Measurements from ENCODE around the gene RGS7BP.

- no peak for TF ChIP-seq CTCF (IDR thresholded peaks at IDR 0.05; ENCODE audit: insufficient read depth, low read depth, low read length)
- TF ChIP-seq EZH2 (IDR thresholded peaks at IDR 0.05; ENCODE audit: insufficient read depth, low read length) = no peak
These were observed 26.8 kb downstream of the RGS7BP start for GRCh38 chr5:64532657-64533056.
